Upper lobe of left lung (tissue), 6 donors: ENCODE results near the gene CRB1. TPM values are rescaled to one million over a fixed set of nuclear protein-coding genes. Genes with fewer than 3 reads are reported as not detected.

Source experiments
- ATAC-seq, 2 donors: fragments of 200-7000 bp; cut with Tn5 transposase; one replicate each; pipeline ENCODE4 v1.9.1; 2022; ENCODE audit warnings: mild to moderate bottlenecking in 2 of 2, moderate library complexity in 2 of 2; ENCODE audit not compliant: low FRiP score in 2 of 2
- DNase-seq, 2 donors: peaks; one replicate each; pipeline ENCODE4 v3.0.0-alpha.2; 2019 to 2020
- H3K27ac ChIP-seq, 4 donors: fragments of 200-600 bp; sonication (generic); one replicate each; pipeline ENCODE4 v1.5.1; 2016 to 2019
- H3K27me3 ChIP-seq, 4 donors: fragments of 200-600 bp; sonication (generic); one replicate each; pipeline ENCODE4 v1.5.1; 2017 to 2019
- H3K36me3 ChIP-seq, 4 donors: fragments of 200-600 bp; sonication (generic); one replicate each; pipeline ENCODE4 v1.5.1; 2016 to 2019
- H3K4me1 ChIP-seq, 4 donors: fragments of 200-600 bp; sonication (generic); one replicate each; pipeline ENCODE4 v1.5.1; 2018 to 2019
- H3K4me3 ChIP-seq, 4 donors: fragments of 200-600 bp; sonication (generic); one replicate each; pipeline ENCODE4 v1.5.1; 2017 to 2019; ENCODE audit warnings: mild to moderate bottlenecking in 2 of 4, moderate library complexity in 1 of 4
- H3K9me3 ChIP-seq, 4 donors: fragments of 200-600 bp; sonication (generic); one replicate each; pipeline ENCODE4 v1.5.1; 2018 to 2019
- EP300 ChIP-seq, 4 donors: sonication (generic); formaldehyde crosslinking; IDR thresholded peaks; one replicate each; pipeline ENCODE4 v1.5.1; 2017; ENCODE audit warnings: antibody characterized with exemption in 4 of 4, control low read depth in 2 of 4
- POLR2A ChIP-seq, 4 donors: fragments of 450-650 bp; IDR thresholded peaks; one replicate each; pipeline ENCODE4 v1.5.1; 2016 to 2017; ENCODE audit warnings: antibody characterized with exemption in 4 of 4, mild to moderate bottlenecking in 2 of 4
- POLR2AphosphoS5 ChIP-seq, 2 donors: sonication (generic); formaldehyde crosslinking; IDR thresholded peaks; one replicate each; pipeline ENCODE4 v1.5.1; 2017; ENCODE audit warnings: antibody characterized with exemption in 2 of 2
- WGBS, 2 donors: methylation state at CpG; one replicate each; pipeline ENCODE4 v1.1.5; 2017 to 2018; 5-methylcytosine and 5-hydroxymethylcytosine counted together
- total RNA-seq, 6 donors: library from RNA; depleted of rRNA in 4 of 6; stranded (reverse); fragments of >200 nt in 4 of 6; gene quantifications; one replicate each; pipeline versions ENCODE4 v1.1.0 to v1.2.1, GENCODE V29; 2016 to 2021
- TF ChIP-seq, protein P1 (sequence below), 6 experiments: fragments of 450-650 bp in 4 of 6; fragments of 200-600 bp in 2 of 6; sonication (generic) in 2 of 6; IDR thresholded peaks; one replicate each; pipeline ENCODE4 v1.5.1; 2016 to 2019; ENCODE audit warnings: antibody characterized with exemption in 6 of 6
- donor health status: DM: no; HTN: no; CAD: no; lungs with moderate emphysema.
- donor health status: DM: no; HTN: yes; CAD: no; lungs with severe emphysema.

Gene CRB1
- total RNA-seq, 6 donors from 2014 or later, result 0.11 to 0.98 (median 0.15) TPM; not detected in 1

DNA sequence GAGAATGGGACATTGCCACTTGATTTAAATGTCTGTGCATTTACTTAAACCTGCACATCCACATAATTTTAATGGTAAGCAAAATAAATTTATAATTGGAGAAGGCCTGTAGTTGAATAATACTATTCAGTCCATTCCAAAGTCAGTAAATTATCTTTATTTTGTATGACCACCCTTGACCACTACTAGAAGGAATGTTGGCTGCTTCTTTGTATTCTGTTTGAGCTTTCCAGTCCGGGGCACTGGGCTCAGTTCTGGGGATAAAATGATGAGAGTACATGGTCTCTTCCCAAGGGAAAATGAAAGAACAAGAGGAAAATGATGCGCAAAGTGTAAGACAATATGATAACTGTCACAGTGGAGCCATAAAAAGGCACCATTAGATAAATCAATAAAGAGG is 98.9 kb downstream of the CRB1 start:
- DNase-seq (no peak), ATAC-seq (no peak)
- H3K9me3 ChIP-seq, result no peaks in the 10 kb centered on the region
- H3K27ac ChIP-seq, result no peak overlapping the region
- H3K4me1 ChIP-seq, result no peaks in the 10 kb centered on the region
- 93% methylated on average over 2 of the region's 2 CpGs for WGBS, 2 donors
- H3K27me3 ChIP-seq, result no peaks in the 10 kb centered on the region
- TF ChIP-seq POLR2AphosphoS5 (IDR thresholded peaks at IDR 0.05) (no peak), EP300 (IDR thresholded peaks at IDR 0.05) (no peak), POLR2A (IDR thresholded peaks at IDR 0.05) (no peak)
- TF ChIP-seq, protein P1, sequence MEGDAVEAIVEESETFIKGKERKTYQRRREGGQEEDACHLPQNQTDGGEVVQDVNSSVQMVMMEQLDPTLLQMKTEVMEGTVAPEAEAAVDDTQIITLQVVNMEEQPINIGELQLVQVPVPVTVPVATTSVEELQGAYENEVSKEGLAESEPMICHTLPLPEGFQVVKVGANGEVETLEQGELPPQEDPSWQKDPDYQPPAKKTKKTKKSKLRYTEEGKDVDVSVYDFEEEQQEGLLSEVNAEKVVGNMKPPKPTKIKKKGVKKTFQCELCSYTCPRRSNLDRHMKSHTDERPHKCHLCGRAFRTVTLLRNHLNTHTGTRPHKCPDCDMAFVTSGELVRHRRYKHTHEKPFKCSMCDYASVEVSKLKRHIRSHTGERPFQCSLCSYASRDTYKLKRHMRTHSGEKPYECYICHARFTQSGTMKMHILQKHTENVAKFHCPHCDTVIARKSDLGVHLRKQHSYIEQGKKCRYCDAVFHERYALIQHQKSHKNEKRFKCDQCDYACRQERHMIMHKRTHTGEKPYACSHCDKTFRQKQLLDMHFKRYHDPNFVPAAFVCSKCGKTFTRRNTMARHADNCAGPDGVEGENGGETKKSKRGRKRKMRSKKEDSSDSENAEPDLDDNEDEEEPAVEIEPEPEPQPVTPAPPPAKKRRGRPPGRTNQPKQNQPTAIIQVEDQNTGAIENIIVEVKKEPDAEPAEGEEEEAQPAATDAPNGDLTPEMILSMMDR (IDR thresholded peaks at IDR 0.05), result no peak
- no peak overlapping the region for H3K4me3 ChIP-seq
- no peaks in the 10 kb centered on the region for H3K36me3 ChIP-seq

DNA sequence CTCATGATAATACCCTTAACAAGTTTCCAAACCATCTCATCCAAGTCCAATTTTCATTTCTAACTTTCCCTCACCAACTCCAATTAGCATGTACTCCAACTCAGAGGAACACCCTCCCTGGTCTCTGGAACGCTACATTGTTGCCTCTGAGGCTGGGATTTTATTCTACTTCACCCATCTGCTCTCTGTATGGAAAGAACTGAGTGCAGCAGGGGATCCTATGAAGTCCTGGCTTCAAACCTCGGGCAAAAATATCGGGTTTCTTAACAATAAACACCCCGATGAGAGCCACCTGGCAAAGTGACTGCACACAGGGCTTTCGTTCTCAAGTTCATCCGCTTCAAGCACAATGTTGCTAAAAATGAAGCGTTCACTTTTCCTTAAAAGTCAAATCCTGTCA is 99.6 kb downstream of the CRB1 start:
- Histone ChIP-seq H3K9me3 (no peaks in the 10 kb centered on the region), H3K4me3 (no peak overlapping the region), H3K27ac (no peak overlapping the region), H3K27me3 (no peaks in the 10 kb centered on the region), H3K4me1 (no peaks in the 10 kb centered on the region), H3K36me3 (no peaks in the 10 kb centered on the region)
- TF ChIP-seq POLR2AphosphoS5 (IDR thresholded peaks at IDR 0.05), result no peak
- TF ChIP-seq, protein P1 (IDR thresholded peaks at IDR 0.05), result no peak
- TF ChIP-seq POLR2A (IDR thresholded peaks at IDR 0.05), result no peak
- no peak for TF ChIP-seq EP300 (IDR thresholded peaks at IDR 0.05)
- 69 to 77% methylated on average over 7 of the region's 7 CpGs for WGBS, 2 donors
- ATAC-seq (no peak), DNase-seq (no peak)

DNA sequence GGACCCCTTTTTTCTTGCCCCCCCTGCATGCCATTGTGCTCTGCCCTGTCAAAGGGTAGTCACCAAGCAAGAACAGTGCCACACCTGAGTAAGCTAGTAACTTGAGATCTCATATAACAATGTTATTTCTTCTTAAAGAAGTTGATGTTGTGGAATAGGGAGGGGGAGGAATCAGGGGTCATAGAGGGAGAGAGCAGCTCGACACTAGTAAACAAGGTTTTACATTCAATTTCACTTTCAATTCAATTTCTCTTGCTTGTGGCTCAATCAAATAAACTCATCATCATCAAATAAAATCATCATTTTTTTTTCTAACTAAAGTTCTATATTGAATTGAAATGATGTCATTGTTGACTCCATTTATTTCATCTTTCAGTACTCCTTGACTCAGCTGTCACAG is 106.4 kb downstream of the CRB1 start:
- no peak overlapping the region for H3K27ac ChIP-seq

DNA sequence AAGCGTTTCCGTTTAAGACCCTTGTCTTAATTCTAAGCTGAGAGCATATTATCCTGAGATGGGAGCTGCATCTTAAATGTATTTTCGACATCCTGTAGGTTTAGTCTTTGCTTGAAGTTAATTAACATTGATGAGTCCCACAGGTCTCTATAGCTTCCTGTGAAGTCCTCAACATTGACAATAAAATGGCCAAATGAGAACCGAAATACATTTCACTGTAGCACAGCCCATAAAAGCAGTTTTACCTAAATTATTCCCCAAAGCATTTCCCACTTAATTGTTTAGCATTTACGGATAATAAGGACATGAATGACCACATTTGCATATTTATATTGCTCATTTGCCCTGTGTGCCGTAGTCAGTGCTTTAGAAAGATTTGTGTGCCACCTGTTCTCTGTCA is 116.4 kb downstream of the CRB1 start:
- ATAC-seq, result no peak
- Histone ChIP-seq H3K27ac (no peak overlapping the region), H3K4me3 (no peak overlapping the region), H3K9me3 (no peaks in the 10 kb centered on the region), H3K36me3 (no peaks in the 10 kb centered on the region), H3K27me3 (no peaks in the 10 kb centered on the region), H3K4me1 (no peaks in the 10 kb centered on the region)
- TF ChIP-seq, protein P1 (IDR thresholded peaks at IDR 0.05), result no peak
- TF ChIP-seq POLR2A (IDR thresholded peaks at IDR 0.05), result no peak
- no peak for TF ChIP-seq EP300 (IDR thresholded peaks at IDR 0.05)
- TF ChIP-seq POLR2AphosphoS5 (IDR thresholded peaks at IDR 0.05), result no peak
- no peak for DNase-seq
- WGBS, 2 donors, result 80% methylated on average over 6 of the region's 6 CpGs

More for the DNA sequence above, 106.4 kb downstream of the CRB1 start:
- no peaks in the 10 kb centered on the region for H3K4me1 ChIP-seq
- WGBS, 2 donors, result 68 to 76% methylated on average over 1 of the region's 1 CpG
- ATAC-seq (no peak), DNase-seq (no peak)
- no peaks in the 10 kb centered on the region for H3K9me3 ChIP-seq
- H3K36me3 ChIP-seq, result no peaks in the 10 kb centered on the region
- H3K4me3 ChIP-seq, result no peak overlapping the region
- TF ChIP-seq POLR2AphosphoS5 (IDR thresholded peaks at IDR 0.05) (no peak), EP300 (IDR thresholded peaks at IDR 0.05) (no peak), POLR2A (IDR thresholded peaks at IDR 0.05) (no peak)
- TF ChIP-seq, protein P1 (IDR thresholded peaks at IDR 0.05), result no peak
- H3K27me3 ChIP-seq, result no peaks in the 10 kb centered on the region

DNA sequence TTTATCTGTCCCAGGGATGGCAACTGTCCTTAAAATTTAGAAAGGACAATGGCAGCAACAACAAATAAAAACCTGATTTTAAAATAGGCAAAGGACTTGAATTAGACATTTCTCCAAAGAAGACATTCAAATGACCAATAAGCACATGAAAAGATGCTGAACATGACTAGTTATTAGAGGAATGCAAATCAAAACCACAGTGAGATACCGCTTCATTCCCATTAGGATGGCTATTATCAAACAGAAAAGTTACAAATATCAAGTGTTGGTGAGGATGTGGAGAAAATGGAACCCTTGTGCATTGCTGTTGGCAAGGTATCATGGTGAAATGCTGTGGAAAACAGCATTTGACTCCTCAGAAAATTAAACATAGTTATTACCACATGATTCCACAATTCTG is 120.7 kb downstream of the CRB1 start:
- Histone ChIP-seq H3K36me3 (no peaks in the 10 kb centered on the region), H3K4me1 (no peaks in the 10 kb centered on the region), H3K4me3 (no peak overlapping the region), H3K9me3 (no peaks in the 10 kb centered on the region), H3K27me3 (no peaks in the 10 kb centered on the region), H3K27ac (no peak overlapping the region)
- TF ChIP-seq, protein P1 (IDR thresholded peaks at IDR 0.05), result no peak
- TF ChIP-seq POLR2A (IDR thresholded peaks at IDR 0.05) (no peak), POLR2AphosphoS5 (IDR thresholded peaks at IDR 0.05) (no peak), EP300 (IDR thresholded peaks at IDR 0.05) (no peak)
- WGBS, 2 donors, result 93 to 97% methylated on average over 1 of the region's 1 CpG
- DNase-seq (no peak), ATAC-seq (no peak)
